Natural killer cell (primary cell): ENCODE data around the gene QRFP. TPM values are rescaled to one million over a fixed set of nuclear protein-coding genes. Genes with fewer than 3 reads are reported as not detected.

Experiments
- ATAC-seq, 3 donors: fragments of 150-1000 bp in 2 of 3; fragments of 200-7000 bp in 1 of 3; cut with Tn5 transposase; 1 replicate in 1 of 3; 2 replicates in 2 of 3; pipeline ENCODE4 v1.10.0; 2021; ENCODE audit warnings: mild to moderate bottlenecking in 2 of 3, moderate library complexity in 2 of 3
- DNase-seq, 2 donors: peaks; one replicate each; pipeline versions ENCODE4 v3.0.0 to v3.0.0-alpha.2; 2013 to 2021; ENCODE audit warnings: mixed read lengths in 1 of 2
- H3K27ac ChIP-seq: one replicate; pipeline ENCODE4 v1.5.1; 2013; ENCODE audit warnings: mild to moderate bottlenecking, low read length
- H3K27me3 ChIP-seq: one replicate; pipeline ENCODE4 v1.6.1; 2013; ENCODE audit warnings: low read length; ENCODE audit not compliant: control insufficient read depth, insufficient read depth
- H3K36me3 ChIP-seq: one replicate; pipeline ENCODE4 v1.6.1; 2013; ENCODE audit warnings: low read length; ENCODE audit not compliant: control insufficient read depth, insufficient read depth
- H3K4me1 ChIP-seq: one replicate; pipeline ENCODE4 v1.6.1; 2013; ENCODE audit warnings: low read length; ENCODE audit not compliant: control insufficient read depth, insufficient read depth
- H3K4me3 ChIP-seq: one replicate; pipeline ENCODE4 v1.5.1; 2013; ENCODE audit warnings: low read length
- H3K9me3 ChIP-seq: one replicate; pipeline ENCODE4 v1.6.1; 2013; ENCODE audit warnings: low read length; ENCODE audit not compliant: control insufficient read depth, insufficient read depth
- H3K27ac Mint-ChIP-seq, 2 donors: one replicate each; pipeline ENCODE4 v1.8.0; 2022; ENCODE audit warnings: mild to moderate bottlenecking in 2 of 2, mixed read lengths in 2 of 2, moderate library complexity in 1 of 2
- H3K27me3 Mint-ChIP-seq, 2 donors: one replicate each; pipeline ENCODE4 v1.8.0; 2022; ENCODE audit warnings: low read depth in 2 of 2, mixed read lengths in 2 of 2
- H3K36me3 Mint-ChIP-seq: one replicate; pipeline ENCODE4 v1.8.0; 2022; ENCODE audit warnings: mixed read lengths
- H3K4me1 Mint-ChIP-seq, 2 donors: one replicate each; pipeline ENCODE4 v1.8.0; 2022; ENCODE audit warnings: mixed read lengths in 2 of 2
- H3K4me3 Mint-ChIP-seq: one replicate; pipeline ENCODE4 v1.8.0; 2022; ENCODE audit warnings: mild to moderate bottlenecking, moderate library complexity, mixed read lengths
- H3K9me3 Mint-ChIP-seq, 2 donors: one replicate each; pipeline ENCODE4 v1.8.0; 2022; ENCODE audit warnings: mixed read lengths in 2 of 2
- WGBS: methylation state at CpG from one replicate; pipeline ENCODE4 v1.1.7; 2013; ENCODE audit warnings: missing lambda C conversion rate; ENCODE audit not compliant: insufficient coverage; 5-methylcytosine and 5-hydroxymethylcytosine counted together
- intact Hi-C: fragments of 100-400 bp; cut with micrococcal nuclease; formaldehyde crosslinking; loops from one replicate; pipeline ENCODE4 v1.14.2; 2022
- total RNA-seq, 4 donors: library from RNA; stranded (reverse); fragments of 120-200 nt in 1 of 4; gene quantifications; one replicate each; pipeline versions ENCODE4 v1.2.3 to v1.2.4, GENCODE V29; 2013 to 2022
- TF ChIP-seq, protein P1 (sequence below): fragments of 200-600 bp; IDR thresholded peaks from one replicate; pipeline ENCODE4 v1.8.0; 2022; ENCODE audit warnings: antibody characterized with exemption

The QRFP gene
- total RNA-seq, 3 donors from 2014 or later (not counting 1 experiment from before 2014, with no cell fraction given): not detected

GRCh38 chr9:130877300-130877699 is 19.3 kb downstream of the QRFP start:
- H3K27ac Mint-ChIP-seq: no peak overlapping the region
- intact Hi-C loops: no loop called here
- Histone ChIP-seq H3K27ac (no peak overlapping the region), H3K27me3 (no peaks in the 10 kb centered on the region), H3K4me1 (no peaks in the 10 kb centered on the region), H3K36me3 (peaks cover 59% of the 10 kb centered on the region), H3K4me3 (no peak overlapping the region), H3K9me3 (no peaks in the 10 kb centered on the region)
- peaks cover 13% of the 10 kb centered on the region for H3K36me3 Mint-ChIP-seq
- H3K4me3 Mint-ChIP-seq: no peak overlapping the region
- H3K4me1 Mint-ChIP-seq: no peaks in the 10 kb centered on the region
- TF ChIP-seq, protein P1, sequence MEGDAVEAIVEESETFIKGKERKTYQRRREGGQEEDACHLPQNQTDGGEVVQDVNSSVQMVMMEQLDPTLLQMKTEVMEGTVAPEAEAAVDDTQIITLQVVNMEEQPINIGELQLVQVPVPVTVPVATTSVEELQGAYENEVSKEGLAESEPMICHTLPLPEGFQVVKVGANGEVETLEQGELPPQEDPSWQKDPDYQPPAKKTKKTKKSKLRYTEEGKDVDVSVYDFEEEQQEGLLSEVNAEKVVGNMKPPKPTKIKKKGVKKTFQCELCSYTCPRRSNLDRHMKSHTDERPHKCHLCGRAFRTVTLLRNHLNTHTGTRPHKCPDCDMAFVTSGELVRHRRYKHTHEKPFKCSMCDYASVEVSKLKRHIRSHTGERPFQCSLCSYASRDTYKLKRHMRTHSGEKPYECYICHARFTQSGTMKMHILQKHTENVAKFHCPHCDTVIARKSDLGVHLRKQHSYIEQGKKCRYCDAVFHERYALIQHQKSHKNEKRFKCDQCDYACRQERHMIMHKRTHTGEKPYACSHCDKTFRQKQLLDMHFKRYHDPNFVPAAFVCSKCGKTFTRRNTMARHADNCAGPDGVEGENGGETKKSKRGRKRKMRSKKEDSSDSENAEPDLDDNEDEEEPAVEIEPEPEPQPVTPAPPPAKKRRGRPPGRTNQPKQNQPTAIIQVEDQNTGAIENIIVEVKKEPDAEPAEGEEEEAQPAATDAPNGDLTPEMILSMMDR: no peak
- DNase-seq (no peak), ATAC-seq (no peak)
- H3K27me3 Mint-ChIP-seq: no peaks in the 10 kb centered on the region
- no peaks in the 10 kb centered on the region for H3K9me3 Mint-ChIP-seq
- WGBS: 97% methylated on average over 6 of the region's 6 CpGs

- 100% methylated on average over 5 of the region's 5 CpGs for WGBS
Observed at GRCh38 chr9:130874783-130875182, 21.8 kb downstream of the QRFP start.

DNA sequence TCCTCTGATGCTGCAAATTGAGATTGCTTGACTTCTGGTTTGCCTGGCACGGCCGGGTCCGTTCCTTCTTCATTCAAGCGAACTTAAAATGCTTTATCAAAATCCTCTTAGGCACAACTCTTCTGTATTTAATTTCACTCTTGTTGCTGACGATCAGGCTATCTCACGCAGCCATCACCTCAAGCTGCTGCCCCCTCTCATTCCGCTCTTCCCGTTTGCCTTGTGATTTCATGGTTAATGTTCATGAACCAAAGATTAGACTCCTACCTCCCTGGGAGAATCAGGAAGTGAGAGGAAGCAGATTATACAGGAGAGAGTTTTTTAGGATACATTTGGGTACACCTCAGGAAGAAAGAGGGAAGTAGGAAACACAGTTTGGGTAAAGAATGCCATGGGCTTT is 22.6 kb downstream of the QRFP start:
- DNase-seq: no peak
- Histone ChIP-seq H3K36me3 (peaks cover 36% of the 10 kb centered on the region), H3K9me3 (no peaks in the 10 kb centered on the region), H3K4me3 (no peak overlapping the region), H3K27me3 (no peaks in the 10 kb centered on the region), H3K27ac (no peak overlapping the region), H3K4me1 (no peaks in the 10 kb centered on the region)
- Mint-ChIP-seq H3K4me1 (no peaks in the 10 kb centered on the region), H3K27me3 (no peaks in the 10 kb centered on the region), H3K9me3 (no peaks in the 10 kb centered on the region), H3K4me3 (no peak overlapping the region), H3K27ac (no peak overlapping the region), H3K36me3 (peaks cover 13% of the 10 kb centered on the region)
- intact Hi-C loops: no loop called here
- WGBS: 91% methylated on average over 8 of the region's 8 CpGs
- TF ChIP-seq, protein P1: no peak
- ATAC-seq: no peak

More at GRCh38 chr9:130874783-130875182, 21.8 kb downstream of the QRFP start:
- Histone ChIP-seq H3K27ac (no peak overlapping the region), H3K27me3 (no peaks in the 10 kb centered on the region), H3K36me3 (peaks cover 42% of the 10 kb centered on the region), H3K4me3 (no peak overlapping the region), H3K9me3 (no peaks in the 10 kb centered on the region), H3K4me1 (no peaks in the 10 kb centered on the region)
- DNase-seq (no peak), ATAC-seq (no peak)
- intact Hi-C loops: no loop called here
- no peaks in the 10 kb centered on the region for H3K4me1 Mint-ChIP-seq
- no peaks in the 10 kb centered on the region for H3K9me3 Mint-ChIP-seq
- TF ChIP-seq, protein P1: no peak
- peaks cover 13% of the 10 kb centered on the region for H3K36me3 Mint-ChIP-seq
- no peaks in the 10 kb centered on the region for H3K27me3 Mint-ChIP-seq
- no peak overlapping the region for H3K4me3 Mint-ChIP-seq
- no peak overlapping the region for H3K27ac Mint-ChIP-seq

DNA sequence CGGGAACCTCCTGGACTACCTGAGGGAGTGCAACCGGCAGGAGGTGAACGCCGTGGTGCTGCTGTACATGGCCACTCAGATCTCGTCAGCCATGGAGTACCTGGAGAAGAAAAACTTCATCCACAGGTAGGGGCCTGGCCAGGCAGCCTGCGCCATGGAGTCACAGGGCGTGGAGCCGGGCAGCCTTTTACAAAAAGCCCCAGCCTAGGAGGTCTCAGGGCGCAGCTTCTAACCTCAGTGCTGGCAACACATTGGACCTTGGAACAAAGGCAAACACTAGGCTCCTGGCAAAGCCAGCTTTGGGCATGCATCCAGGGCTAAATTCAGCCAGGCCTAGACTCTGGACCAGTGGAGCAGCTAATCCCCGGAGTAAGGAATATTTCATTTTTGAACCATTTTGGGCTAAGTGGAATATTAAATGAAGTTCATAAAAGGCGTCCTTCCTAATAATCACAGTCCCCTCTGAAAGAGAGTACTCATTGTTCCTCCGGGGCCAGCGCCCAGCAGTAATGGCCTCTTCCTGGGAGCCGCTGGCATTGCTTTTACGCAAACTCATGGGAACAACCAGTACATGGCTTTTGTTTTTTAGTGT is 23.6 kb downstream of the QRFP start:
- no peaks in the 10 kb centered on the region for H3K27me3 ChIP-seq
- intact Hi-C loops: no loop called here
- H3K27ac Mint-ChIP-seq: no peak overlapping the region
- peaks cover 13% of the 10 kb centered on the region for H3K36me3 Mint-ChIP-seq
- H3K9me3 Mint-ChIP-seq: no peaks in the 10 kb centered on the region
- ATAC-seq: no peak
- no peaks in the 10 kb centered on the region for H3K27me3 Mint-ChIP-seq
- no peak overlapping the region for H3K27ac ChIP-seq
- no peaks in the 10 kb centered on the region for H3K4me1 ChIP-seq
- peaks cover 29% of the 10 kb centered on the region for H3K36me3 ChIP-seq
- DNase-seq: no peak
- no peaks in the 10 kb centered on the region for H3K9me3 ChIP-seq
- WGBS: 97% methylated on average over 15 of the region's 15 CpGs
- no peaks in the 10 kb centered on the region for H3K4me1 Mint-ChIP-seq
- H3K4me3 ChIP-seq: no peak overlapping the region
- no peak overlapping the region for H3K4me3 Mint-ChIP-seq
- TF ChIP-seq, protein P1: no peak
